GM21447 (cell line): ENCODE results near the gene LGALS7.

ENCODE experiments used
- ATAC-seq: cut with Tn5 transposase; IDR thresholded peaks from one replicate; pipeline ENCODE4 v1.9.1; 2021; ENCODE audit not compliant: unreplicated experiment

Gene LGALS7

GRCh38 chr19:38740932-38741331 lies 32.4 kb downstream of the LGALS7 start:
- ATAC-seq, result no peak

GRCh38 chr19:38740257-38740592 lies 33.1 kb downstream of the LGALS7 start:
- no peak for ATAC-seq

DNA sequence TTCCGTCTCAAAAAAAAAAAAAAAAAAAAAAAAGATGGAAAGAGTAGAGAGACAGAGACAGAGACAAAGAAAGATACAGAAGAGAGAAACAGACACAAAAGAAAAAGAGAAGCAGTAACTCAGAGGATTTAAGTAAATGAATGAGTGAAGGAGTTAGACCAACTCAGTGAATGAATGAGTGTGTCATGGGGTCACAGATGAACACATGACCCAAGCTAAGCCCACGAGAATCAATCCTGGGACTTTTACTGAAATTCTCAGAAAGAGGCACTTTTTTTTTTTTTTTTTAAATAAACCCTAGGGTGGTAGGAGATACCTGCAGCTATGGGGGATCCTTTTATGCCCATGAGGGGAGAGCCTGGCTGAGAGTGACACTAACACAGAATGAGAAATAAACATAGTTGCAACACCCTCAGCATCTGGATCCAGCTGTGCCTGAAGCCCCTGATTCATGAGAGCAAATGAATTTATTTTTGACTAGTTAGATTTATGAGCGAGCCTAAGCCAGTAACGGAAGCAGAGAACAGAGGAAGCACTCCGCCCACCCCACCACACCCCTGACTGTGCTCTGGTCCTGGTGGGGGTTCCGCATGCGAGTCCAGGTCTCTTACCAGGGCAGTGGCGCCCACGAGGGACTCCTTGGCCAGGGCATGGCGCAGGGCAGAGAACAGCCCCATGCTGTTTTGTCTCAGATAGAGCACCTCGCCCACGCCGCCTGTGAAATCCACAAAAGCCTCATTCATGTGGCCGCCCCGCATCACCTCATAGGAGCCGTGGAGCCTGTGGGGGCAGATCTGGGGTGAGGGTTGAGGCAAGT lies 33.7 kb downstream of the LGALS7 start:
- no peak for ATAC-seq

DNA sequence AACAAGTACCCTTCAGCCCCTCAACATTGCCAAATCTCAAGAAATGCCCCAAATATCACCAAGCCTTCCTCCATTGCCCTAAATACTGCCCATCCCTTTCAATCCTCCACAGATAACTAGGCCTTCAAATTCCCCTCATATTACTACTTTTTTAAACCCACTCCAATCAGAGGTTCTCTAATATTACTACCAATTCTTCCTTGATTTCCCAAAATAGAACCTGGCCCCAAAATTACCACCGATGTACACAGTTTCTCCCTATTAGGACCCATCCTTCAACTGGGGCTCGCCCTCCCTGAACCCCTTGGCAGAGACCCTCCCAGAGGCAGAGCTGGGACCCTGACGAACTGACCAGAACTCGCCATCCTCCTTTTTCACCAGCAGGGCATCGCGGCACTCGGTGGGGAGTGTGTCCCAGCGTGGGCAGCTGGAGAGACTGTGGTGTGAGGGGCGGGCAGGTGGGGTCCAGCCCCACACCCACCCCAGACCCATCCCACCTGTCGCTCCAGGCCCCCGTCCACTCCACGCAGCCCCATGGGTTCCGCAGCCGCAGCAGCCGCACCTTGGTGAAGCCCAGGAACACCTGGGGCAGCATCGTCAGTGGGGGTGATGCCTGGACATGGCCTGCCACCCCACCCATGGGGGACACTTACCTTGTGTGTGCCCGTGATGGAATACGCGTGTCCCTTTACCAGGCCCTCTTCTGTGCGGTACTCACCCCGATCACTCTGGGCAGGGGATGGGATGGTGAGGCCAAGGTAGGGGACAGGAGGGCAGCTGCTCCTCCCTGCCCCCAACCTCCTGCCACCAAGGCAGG lies 35.2 kb downstream of the LGALS7 start:
- ATAC-seq, result no peak

DNA sequence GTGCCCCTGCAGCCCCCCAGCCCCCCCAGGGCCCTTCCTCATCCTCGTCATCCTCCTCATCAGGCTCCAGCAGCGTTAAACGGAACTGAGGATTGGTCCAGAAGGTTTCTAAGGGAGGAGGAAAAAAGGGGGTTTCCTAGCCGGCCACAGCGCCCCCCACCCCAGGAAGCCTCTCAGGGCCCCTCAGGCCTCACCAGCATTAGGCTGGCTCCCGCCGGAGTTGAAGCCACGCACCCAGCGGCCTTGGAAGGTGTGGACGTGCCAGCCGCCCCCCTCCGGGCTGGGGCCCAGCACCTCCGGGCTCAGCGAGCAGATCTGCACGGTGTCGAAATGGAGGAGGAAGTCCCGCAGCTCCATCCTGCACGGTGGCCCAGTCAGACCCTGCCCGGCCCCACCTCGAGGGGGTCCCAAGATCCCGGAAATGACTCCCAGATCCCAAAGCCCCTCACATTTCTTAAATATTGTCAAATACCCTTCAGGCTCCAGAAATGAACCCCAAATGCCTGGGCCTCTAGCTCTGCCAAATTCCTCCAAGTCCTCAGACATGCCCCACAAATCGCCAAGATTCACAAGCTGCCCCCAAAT lies 35.9 kb downstream of the LGALS7 start:
- no peak for ATAC-seq

DNA sequence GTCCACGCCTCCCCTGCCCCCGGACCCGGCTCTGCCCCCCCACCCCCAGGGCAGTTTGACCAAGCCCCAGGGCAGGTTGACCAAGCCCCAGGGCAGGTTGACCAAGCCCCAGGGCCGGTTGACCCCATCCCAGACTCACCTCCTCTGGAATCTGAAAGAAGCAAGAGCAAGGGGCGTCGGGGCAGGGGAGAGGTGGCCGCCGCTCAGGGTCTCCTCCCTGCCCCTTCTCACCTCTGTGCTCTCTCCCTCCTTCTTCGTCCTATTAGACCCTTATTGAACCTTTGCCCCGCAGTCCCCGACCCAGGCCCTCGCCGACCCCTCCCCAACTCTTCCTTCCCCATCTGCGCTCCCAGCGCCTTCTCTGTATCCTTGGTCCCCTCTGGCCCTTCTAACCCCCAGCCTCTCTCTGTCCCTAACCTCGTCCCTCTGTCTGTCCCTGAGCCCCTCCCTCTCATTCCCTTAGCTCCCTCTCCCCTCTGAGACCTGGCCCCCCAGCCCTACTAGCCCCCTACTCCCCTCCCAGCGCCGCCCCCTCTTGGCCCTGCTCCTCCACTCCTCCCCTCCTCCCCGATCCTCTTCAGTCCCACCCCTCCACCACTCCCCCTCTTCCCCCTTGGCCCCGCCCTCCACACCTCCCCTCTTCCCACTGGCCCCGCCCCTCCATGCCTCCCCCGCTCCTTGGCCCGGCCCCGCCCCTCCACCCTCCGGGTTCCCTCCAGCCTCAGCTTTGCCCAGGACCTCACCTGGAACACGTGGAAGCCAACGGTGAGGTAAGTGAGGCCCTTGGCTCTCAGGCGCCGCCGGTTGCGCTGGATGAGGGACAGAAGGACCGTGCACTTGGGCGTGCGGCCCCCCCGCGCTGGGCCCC lies 36.7 kb downstream of the LGALS7 start:
- ATAC-seq, result no peak

GRCh38 chr19:38736036-38736412 lies 37.3 kb downstream of the LGALS7 start:
- no peak for ATAC-seq

- ATAC-seq, result no peak
Measured at GRCh38 chr19:38735257-38735686, 38.0 kb downstream of the LGALS7 start.

GRCh38 chr19:38734426-38735256 lies 38.7 kb downstream of the LGALS7 start:
- no peak for ATAC-seq

GRCh38 chr19:38734176-38734425 lies 39.2 kb downstream of the LGALS7 start:
- ATAC-seq, result no peak

- no peak for ATAC-seq
Measured at GRCh38 chr19:38733493-38734175, 39.7 kb downstream of the LGALS7 start.

DNA sequence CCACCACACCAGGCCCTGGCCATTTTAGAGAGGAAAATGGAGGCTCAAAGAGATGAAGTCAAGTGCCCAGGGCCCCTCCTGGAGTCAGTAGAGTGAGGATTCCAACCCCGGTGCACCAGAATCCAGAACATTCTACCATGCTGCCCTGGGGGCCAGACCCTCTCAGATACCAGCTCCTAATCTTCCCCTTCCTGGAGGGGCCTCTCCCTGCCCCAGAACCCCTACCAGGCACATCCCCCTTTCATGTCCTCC lies 40.1 kb downstream of the LGALS7 start:
- ATAC-seq, result no peak

- ATAC-seq, result no peak
Measured at GRCh38 chr19:38731654-38732301, 41.5 kb downstream of the LGALS7 start.

- ATAC-seq, result no peak
Measured at GRCh38 chr19:38730731-38731589, 42.4 kb downstream of the LGALS7 start.

DNA sequence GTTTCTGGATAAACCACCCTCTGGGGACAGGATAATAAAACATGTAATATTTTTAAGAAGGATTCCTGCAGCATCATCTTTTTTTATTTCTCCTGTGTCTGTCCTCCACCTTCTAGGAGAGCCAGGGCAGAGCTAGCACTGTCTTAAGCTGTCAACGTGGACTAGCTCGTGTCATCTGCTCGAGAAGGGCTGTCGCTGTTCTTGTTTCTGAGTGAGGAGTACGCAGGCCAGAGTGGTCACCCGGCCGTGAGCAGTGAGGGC lies 42.9 kb downstream of the LGALS7 start:
- no peak for ATAC-seq

- no peak for ATAC-seq
Measured at GRCh38 chr19:38729653-38730469, 43.5 kb downstream of the LGALS7 start.

DNA sequence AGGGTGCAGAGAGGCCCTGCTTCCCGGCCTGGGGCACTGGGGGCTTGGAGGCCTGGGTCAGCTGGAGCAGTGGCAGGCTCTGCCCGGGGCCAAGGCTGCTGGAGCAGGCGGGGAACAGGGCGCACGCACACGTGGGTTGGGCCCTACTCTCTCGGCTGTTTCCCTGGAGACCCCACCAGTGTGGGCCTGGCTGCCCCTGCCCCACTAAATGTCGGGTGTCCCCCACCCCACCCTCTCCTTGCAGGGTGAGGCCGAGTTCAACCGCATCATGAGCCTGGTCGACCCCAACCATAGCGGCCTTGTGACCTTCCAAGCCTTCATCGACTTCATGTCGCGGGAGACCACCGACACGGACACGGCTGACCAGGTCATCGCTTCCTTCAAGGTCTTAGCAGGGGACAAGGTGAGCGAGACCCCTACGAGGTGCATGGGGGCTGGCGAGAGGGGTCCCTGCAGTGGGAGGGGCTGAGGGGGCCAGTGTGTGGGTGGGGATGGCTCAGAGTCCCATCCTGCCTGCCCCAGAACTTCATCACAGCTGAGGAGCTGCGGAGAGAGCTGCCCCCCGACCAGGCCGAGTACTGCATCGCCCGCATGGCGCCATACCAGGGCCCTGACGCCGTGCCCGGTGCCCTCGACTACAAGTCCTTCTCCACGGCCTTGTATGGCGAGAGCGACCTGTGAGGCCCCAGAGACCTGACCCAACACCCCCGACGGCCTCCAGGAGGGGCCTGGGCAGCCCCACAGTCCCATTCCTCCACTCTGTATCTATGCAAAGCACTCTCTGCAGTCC lies 44.4 kb downstream of the LGALS7 start:
- ATAC-seq, result no peak
